ENCODE results near the gene SNX13. TPM values are rescaled to one million over a fixed set of nuclear protein-coding genes. Genes with fewer than 3 reads are reported as not detected.

Gene SNX13
- total RNA-seq, 2 donors from 2014 or later, result 36.1 to 46.9 TPM

DNA sequence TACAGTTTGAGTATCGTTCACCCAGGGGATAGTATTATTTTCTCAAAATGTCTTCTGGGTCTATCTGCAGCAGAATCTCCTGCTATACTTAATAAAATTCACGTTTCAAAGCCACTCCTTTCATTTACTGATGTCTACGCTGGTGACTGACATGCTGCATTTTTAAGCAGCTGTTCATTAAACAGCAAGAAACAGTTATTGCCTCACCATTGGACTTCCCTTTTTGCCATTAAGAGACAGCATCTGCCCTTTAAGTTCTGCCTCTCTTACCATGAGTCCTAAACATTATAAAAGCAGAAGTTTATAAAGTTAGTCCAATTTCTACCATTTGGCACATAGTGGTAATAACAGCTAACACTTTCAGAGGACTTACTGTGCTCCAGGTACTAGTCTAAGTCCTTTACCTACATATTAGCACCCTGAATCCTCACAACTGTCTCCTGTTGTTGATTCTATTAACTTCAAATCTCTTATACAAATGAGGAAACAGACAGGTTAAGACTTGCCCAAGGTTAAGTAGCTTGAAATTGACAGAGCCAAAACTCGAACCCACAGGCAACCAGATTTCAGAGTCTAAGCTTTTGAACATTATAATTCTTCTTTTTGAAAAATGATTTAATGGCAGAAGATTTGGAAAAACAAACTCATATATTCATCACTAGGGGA is 169.5 kb downstream of the SNX13 start:
- TF ChIP-seq, protein P1, sequence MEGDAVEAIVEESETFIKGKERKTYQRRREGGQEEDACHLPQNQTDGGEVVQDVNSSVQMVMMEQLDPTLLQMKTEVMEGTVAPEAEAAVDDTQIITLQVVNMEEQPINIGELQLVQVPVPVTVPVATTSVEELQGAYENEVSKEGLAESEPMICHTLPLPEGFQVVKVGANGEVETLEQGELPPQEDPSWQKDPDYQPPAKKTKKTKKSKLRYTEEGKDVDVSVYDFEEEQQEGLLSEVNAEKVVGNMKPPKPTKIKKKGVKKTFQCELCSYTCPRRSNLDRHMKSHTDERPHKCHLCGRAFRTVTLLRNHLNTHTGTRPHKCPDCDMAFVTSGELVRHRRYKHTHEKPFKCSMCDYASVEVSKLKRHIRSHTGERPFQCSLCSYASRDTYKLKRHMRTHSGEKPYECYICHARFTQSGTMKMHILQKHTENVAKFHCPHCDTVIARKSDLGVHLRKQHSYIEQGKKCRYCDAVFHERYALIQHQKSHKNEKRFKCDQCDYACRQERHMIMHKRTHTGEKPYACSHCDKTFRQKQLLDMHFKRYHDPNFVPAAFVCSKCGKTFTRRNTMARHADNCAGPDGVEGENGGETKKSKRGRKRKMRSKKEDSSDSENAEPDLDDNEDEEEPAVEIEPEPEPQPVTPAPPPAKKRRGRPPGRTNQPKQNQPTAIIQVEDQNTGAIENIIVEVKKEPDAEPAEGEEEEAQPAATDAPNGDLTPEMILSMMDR (IDR thresholded peaks at IDR 0.05), result no peak
- Histone ChIP-seq H3K27ac (no peak overlapping the region), H3K9me3 (no peaks in the 10 kb centered on the region), H3K27me3 (no peaks in the 10 kb centered on the region), H3K4me3 (no peak overlapping the region), H3K36me3 (no peaks in the 10 kb centered on the region), H3K4me1 (peaks cover 0 to 15% of the 10 kb centered on the region in 2 donors)
- no peak for DNase-seq (ENCODE audit: low spot score)

DNA sequence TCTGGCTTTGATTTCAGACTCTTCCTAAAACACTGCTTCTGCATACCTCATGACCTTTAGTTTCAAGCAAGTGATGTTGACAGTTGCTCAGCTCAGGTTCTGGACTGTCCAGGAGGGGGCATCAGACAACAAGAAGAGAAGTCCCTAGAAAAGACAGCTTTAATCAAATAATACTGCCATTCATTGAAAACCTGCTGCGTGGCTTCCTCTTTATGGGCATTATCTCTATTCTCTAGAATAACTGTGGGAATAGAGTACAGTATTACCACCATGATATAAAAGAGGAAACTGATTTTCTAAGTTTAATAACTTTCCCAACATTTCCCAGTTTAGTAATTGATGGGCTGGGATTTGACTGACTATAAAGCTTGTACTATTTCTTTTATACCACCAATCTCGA is 170.4 kb downstream of the SNX13 start:
- H3K9me3 ChIP-seq, result no peaks in the 10 kb centered on the region
- no peaks in the 10 kb centered on the region for H3K36me3 ChIP-seq
- H3K27me3 ChIP-seq, result no peaks in the 10 kb centered on the region
- H3K4me3 ChIP-seq, result no peak overlapping the region
- H3K4me1 ChIP-seq, result peaks cover 0 to 15% of the 10 kb centered on the region in 2 donors
- H3K27ac ChIP-seq, result no peak overlapping the region
- TF ChIP-seq, protein P1 (IDR thresholded peaks at IDR 0.05), result peak; percentile 44 to 71
- no peak for DNase-seq (ENCODE audit: low spot score)

DNA sequence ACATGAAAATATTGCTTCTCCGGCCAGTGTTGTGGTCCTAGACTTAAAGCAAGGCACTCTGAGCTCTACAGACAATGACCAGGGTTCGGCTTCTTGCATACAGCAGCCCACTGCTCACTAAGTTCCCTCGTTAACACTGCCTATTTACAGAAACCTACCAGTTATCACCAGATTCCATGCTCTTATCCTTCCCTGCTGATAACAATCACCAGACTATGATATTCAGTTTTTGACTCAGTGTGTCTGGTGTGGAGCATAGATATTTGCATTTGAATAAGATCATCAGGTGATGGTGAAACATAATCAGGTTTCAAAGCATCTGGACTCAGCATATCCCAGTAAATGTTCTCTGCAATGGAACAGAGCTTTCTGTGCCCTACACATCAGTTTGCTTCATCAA is 182.3 kb downstream of the SNX13 start:
- H3K9me3 ChIP-seq, result peaks cover 0 to 5% of the 10 kb centered on the region in 2 donors
- no peak overlapping the region for H3K4me3 ChIP-seq
- no peaks in the 10 kb centered on the region for H3K36me3 ChIP-seq
- no peaks in the 10 kb centered on the region for H3K27me3 ChIP-seq
- H3K4me1 ChIP-seq, result no peaks in the 10 kb centered on the region
- DNase-seq (ENCODE audit: low spot score), result no peak
- TF ChIP-seq, protein P1 (IDR thresholded peaks at IDR 0.05), result no peak
- H3K27ac ChIP-seq, result no peak overlapping the region

DNA sequence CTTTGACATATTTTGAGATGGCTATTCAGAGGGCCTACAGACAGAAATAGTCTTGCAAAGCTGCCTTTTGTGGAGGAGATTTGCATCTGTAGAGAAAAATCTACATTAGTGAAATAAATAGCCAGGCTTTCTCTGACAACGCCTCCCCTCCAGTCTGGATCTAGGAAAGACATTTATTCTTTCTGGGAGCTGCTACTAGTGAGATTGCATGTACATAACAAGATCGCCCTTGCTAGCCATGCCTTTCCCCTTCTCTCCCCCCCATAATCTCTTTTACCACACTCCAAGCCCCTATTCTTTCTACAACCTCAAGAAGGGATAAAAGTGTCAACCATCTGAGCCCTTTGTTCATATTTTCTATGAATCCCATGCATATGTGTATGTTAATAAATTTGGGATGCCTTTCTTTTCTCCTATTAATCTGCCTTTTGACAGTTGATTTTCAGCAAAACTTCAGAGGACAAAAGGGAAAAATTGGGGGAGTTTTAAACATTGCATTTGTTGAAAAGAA is 194.2 kb downstream of the SNX13 start:
- TF ChIP-seq, protein P1 (IDR thresholded peaks at IDR 0.05), result no peak
- Histone ChIP-seq H3K27me3 (no peaks in the 10 kb centered on the region), H3K9me3 (no peaks in the 10 kb centered on the region), H3K4me3 (no peak overlapping the region), H3K36me3 (no peaks in the 10 kb centered on the region), H3K27ac (no peak overlapping the region), H3K4me1 (no peaks in the 10 kb centered on the region)
- no peak for DNase-seq (ENCODE audit: low spot score)

DNA sequence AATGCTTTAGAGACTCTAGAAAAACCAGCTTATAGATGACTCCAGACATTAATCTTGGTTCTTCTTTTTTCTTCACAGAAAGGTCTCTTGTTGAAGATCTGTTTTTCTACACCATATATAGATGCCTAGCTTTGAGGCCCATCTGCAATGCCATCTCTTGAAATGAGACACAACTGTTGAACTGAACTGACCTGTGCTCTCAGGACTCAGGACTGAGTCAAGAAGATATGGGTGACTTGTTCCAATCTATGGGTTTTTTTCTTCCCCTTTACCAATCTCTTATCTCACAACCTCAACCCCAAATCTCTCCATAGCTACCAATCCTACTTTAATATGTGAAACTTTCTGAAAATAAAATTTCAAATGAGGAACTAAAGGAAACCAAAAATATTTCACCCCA is 194.7 kb downstream of the SNX13 start:
- Histone ChIP-seq H3K4me1 (no peaks in the 10 kb centered on the region), H3K27me3 (no peaks in the 10 kb centered on the region), H3K4me3 (no peak overlapping the region), H3K36me3 (no peaks in the 10 kb centered on the region), H3K9me3 (no peaks in the 10 kb centered on the region), H3K27ac (no peak overlapping the region)
- no peak for DNase-seq (ENCODE audit: low spot score)
- TF ChIP-seq, protein P1 (IDR thresholded peaks at IDR 0.05), result no peak

DNA sequence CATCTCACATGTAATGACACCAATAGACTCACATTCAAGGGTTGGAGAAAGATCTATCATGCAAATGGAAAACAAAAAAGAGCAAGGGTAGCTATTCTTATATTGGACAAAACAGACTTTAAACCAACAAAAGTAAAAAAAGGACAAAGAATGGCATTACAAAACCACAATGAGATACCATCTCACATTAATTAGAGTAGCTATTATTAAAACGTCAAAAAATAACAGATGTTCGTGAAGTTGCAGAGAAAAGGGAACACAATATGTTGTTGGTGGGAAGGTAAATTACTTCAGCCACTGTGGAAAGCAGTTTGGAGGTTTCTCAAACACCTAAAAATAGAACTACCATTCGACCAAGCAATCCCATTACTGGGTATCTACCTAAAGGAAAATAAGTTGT is 197.0 kb downstream of the SNX13 start:
- TF ChIP-seq, protein P1 (IDR thresholded peaks at IDR 0.05), result no peak
- Histone ChIP-seq H3K4me3 (no peak overlapping the region), H3K27ac (no peak overlapping the region), H3K4me1 (no peaks in the 10 kb centered on the region), H3K9me3 (no peaks in the 10 kb centered on the region), H3K27me3 (no peaks in the 10 kb centered on the region), H3K36me3 (no peaks in the 10 kb centered on the region)
- no peak for DNase-seq (ENCODE audit: low spot score)

Data from right atrium auricular region (tissue), 2 donors.